Measurements from ENCODE around the gene FANCC. TPM values are rescaled to one million over a fixed set of nuclear protein-coding genes. Genes with fewer than 3 reads are reported as not detected.
"Not testable (repeated sequence)": the region's sequence is repeated elsewhere in the genome, so short reads cannot be mapped to it uniquely, and the experiment has no call there.

Gene FANCC
- total RNA-seq, 1 donor from 2014 or later, result 12.2 TPM

- DNase-seq (ENCODE audit: low spot score in 2 of 2) (no peak), FAIRE-seq (no peak)
These were observed 32.2 kb downstream of the FANCC start for GRCh38 chr9:95285307-95285706.

- FAIRE-seq (no peak), DNase-seq (ENCODE audit: low spot score in 2 of 2) (no peak)
These were observed 33.1 kb downstream of the FANCC start for GRCh38 chr9:95284162-95285080.

- DNase-seq (ENCODE audit: low spot score in 2 of 2) (no peak), FAIRE-seq (no peak)
These were observed 33.8 kb downstream of the FANCC start for GRCh38 chr9:95283673-95284072.

- FAIRE-seq (no peak), DNase-seq (ENCODE audit: low spot score in 2 of 2) (no peak)
These were observed 35.2 kb downstream of the FANCC start for GRCh38 chr9:95282332-95282731.

- DNase-seq (ENCODE audit: low spot score in 2 of 2) (no peak), FAIRE-seq (no peak)
These were observed 36.8 kb downstream of the FANCC start for GRCh38 chr9:95280745-95281144.

- DNase-seq (ENCODE audit: low spot score in 2 of 2) (no peak), FAIRE-seq (no peak)
These were observed 40.0 kb downstream of the FANCC start for GRCh38 chr9:95277509-95277908.

- DNase-seq (ENCODE audit: low spot score in 2 of 2) (no peak), FAIRE-seq (no peak)
These were observed 41.0 kb downstream of the FANCC start for GRCh38 chr9:95276395-95276954.

GRCh38 chr9:95274160-95274559 lies 43.3 kb downstream of the FANCC start:
- not testable (repeated sequence) for FAIRE-seq; DNase-seq (ENCODE audit: low spot score in 2 of 2)

- DNase-seq (ENCODE audit: low spot score in 2 of 2) (no peak), FAIRE-seq (no peak)
These were observed 44.0 kb downstream of the FANCC start for GRCh38 chr9:95273369-95274022.

GRCh38 chr9:95272830-95273229 lies 44.7 kb downstream of the FANCC start:
- FAIRE-seq, result no peak
- DNase-seq (ENCODE audit: low spot score in 2 of 2), result no peak

GRCh38 chr9:95270790-95271189 lies 46.7 kb downstream of the FANCC start:
- DNase-seq (ENCODE audit: low spot score in 2 of 2) (no peak), FAIRE-seq (no peak)

- not testable (repeated sequence) for FAIRE-seq; DNase-seq (ENCODE audit: low spot score in 2 of 2)
These were observed 47.4 kb downstream of the FANCC start for GRCh38 chr9:95269803-95270773.

GRCh38 chr9:95268681-95269080 lies 48.8 kb downstream of the FANCC start:
- DNase-seq (ENCODE audit: low spot score in 2 of 2), result peak in 1 of 2 donors; percentile 35
- no peak for FAIRE-seq

- DNase-seq (ENCODE audit: low spot score in 2 of 2) (no peak), FAIRE-seq (no peak)
These were observed 50.9 kb downstream of the FANCC start for GRCh38 chr9:95266649-95267048.

- DNase-seq (ENCODE audit: low spot score in 2 of 2) (no peak), FAIRE-seq (no peak)
These were observed 51.5 kb downstream of the FANCC start for GRCh38 chr9:95265960-95266359.

- FAIRE-seq (no peak), DNase-seq (ENCODE audit: low spot score in 2 of 2) (no peak)
These were observed 52.4 kb downstream of the FANCC start for GRCh38 chr9:95264954-95265615.

GRCh38 chr9:95261890-95262289 lies 55.6 kb downstream of the FANCC start:
- DNase-seq (ENCODE audit: low spot score in 2 of 2) (no peak), FAIRE-seq (no peak)

- DNase-seq (ENCODE audit: low spot score in 2 of 2) (no peak), FAIRE-seq (no peak)
These were observed 66.9 kb downstream of the FANCC start for GRCh38 chr9:95250462-95251221.

- FAIRE-seq (no peak), DNase-seq (ENCODE audit: low spot score in 2 of 2) (no peak)
These were observed 67.5 kb downstream of the FANCC start for GRCh38 chr9:95249986-95250385.

Measured in frontal cortex (tissue), 4 donors.